K562 (cell line): Measurements from ENCODE around the gene NAGLU. TPM values are rescaled to one million over a fixed set of nuclear protein-coding genes. Genes with fewer than 3 reads are reported as not detected.

Experiments used
- ATAC-seq: fragments of 200-7000 bp; cut with Tn5 transposase; 3 replicates; pipeline ENCODE4 v1.9.1; 2020; ENCODE audit warnings: moderate library complexity
- BruUV-seq: library from RNA; stranded (reverse); fragments of 400-500 nt; replicated peaks from 2 replicates; lab custom pipeline; 2021; lab: Mats Ljungman, UMichigan
- CTCF ChIA-PET: fragments of 300-600 bp; formaldehyde crosslinking; extraction: SDS; loops from one replicate; lab custom pipeline; 2021; ENCODE audit warnings: low intra/inter-chr PET ratio; lab: Yijun Ruan, JAX
- POLR2A ChIA-PET: fragments of 300-600, 350-650 bp; sonication (Branson Sonifier 250); formaldehyde crosslinking; extraction: SDS; loops from one replicate; lab custom pipeline; 2021; ENCODE audit warnings: antibody characterized with exemption, inconsistent platforms; lab: Yijun Ruan, JAX
- DNase-seq, 4 experiments: peaks; one replicate each; pipeline versions ENCODE4 v3.0.0 to v3.0.0-alpha.2; 2011 to 2018; ENCODE audit warnings: low spot score in 3 of 4, mixed read lengths in 3 of 4; ENCODE audit errors: extremely low read depth in 1 of 4
- FAIRE-seq: peaks from 2 replicates; lab custom pipeline; 2011; peaks lifted over from hg19 to GRCh38; lab: Jason Lieb, UNC
- H2AFZ ChIP-seq: 2 replicates; pipeline ENCODE4 v1.6.0; 2011; ENCODE audit warnings: low read depth, low read length, control low read depth, inconsistent platforms
- H3K27ac ChIP-seq: fragments of 200-600 bp; 3 replicates; pipeline ENCODE4 v1.8.0; 2011; ENCODE audit warnings: low read depth, mild to moderate bottlenecking, control low read depth, inconsistent platforms, low read length, moderate library complexity, mixed read lengths; ENCODE audit errors: extremely low read depth
- H3K27me3 ChIP-seq, 2 experiments: fragments of 300-600 bp in 1 of 2; 2 replicates in 1 of 2; 3 replicates in 1 of 2; pipeline versions ENCODE4 v1.6.0 to v1.8.0; 2011; ENCODE audit warnings: inconsistent platforms in 2 of 2, low read length in 2 of 2, mild to moderate bottlenecking in 1 of 2, mixed read lengths in 1 of 2, moderate library complexity in 1 of 2; ENCODE audit not compliant: control insufficient read depth in 2 of 2, insufficient read depth in 2 of 2
- H3K36me3 ChIP-seq: fragments of 300-600 bp; 3 replicates; pipeline ENCODE4 v1.8.0; 2011; ENCODE audit warnings: mild to moderate bottlenecking, low read length, inconsistent platforms; ENCODE audit not compliant: control insufficient read depth, insufficient read depth
- H3K4me1 ChIP-seq, 2 experiments: fragments of 200-600 bp in 1 of 2; replicated peaks in 1 of 2; 2 replicates in 1 of 2; 3 replicates in 1 of 2; pipeline versions ENCODE4 v1.5.1 to v1.8.0; 2011; ENCODE audit warnings: inconsistent platforms in 2 of 2, low read length in 2 of 2, mild to moderate bottlenecking in 1 of 2, mixed read lengths in 1 of 2, moderate library complexity in 1 of 2; ENCODE audit not compliant: control insufficient read depth in 2 of 2, insufficient read depth in 2 of 2
- H3K4me2 ChIP-seq: 2 replicates; pipeline ENCODE4 v1.6.1; 2011; ENCODE audit warnings: low read length, control low read depth, inconsistent platforms, mixed read lengths; ENCODE audit not compliant: insufficient read depth
- H3K4me3 ChIP-seq: fragments of 200-600 bp; sonication (generic), shearing (Covaris generic); 2 replicates; pipeline ENCODE4 v1.5.1; 2016; ENCODE audit warnings: control low read depth, inconsistent platforms
- H3K79me2 ChIP-seq: fragments of 200-600 bp; 3 replicates; pipeline ENCODE4 v1.8.0; 2011; ENCODE audit warnings: low read length, inconsistent platforms; ENCODE audit not compliant: control insufficient read depth, insufficient read depth
- H3K9ac ChIP-seq, 2 experiments: 2 replicates each; pipeline versions ENCODE4 v1.6.0 to v1.6.1; 2011; ENCODE audit warnings: low read depth in 2 of 2, low read length in 2 of 2, control low read depth in 1 of 2, inconsistent platforms in 1 of 2, mild to moderate bottlenecking in 1 of 2, mixed read lengths in 1 of 2; ENCODE audit not compliant: insufficient read depth in 1 of 2
- H3K9me1 ChIP-seq: one replicate; pipeline ENCODE4 v1.6.0; 2011; ENCODE audit warnings: inconsistent platforms, mild to moderate bottlenecking, low read length, moderate library complexity; ENCODE audit not compliant: control insufficient read depth, insufficient read depth
- H3K9me3 ChIP-seq: replicated peaks from 2 replicates; pipeline ENCODE4 v1.5.1; 2011; ENCODE audit warnings: low read depth, low read length, inconsistent platforms; ENCODE audit not compliant: control insufficient read depth, insufficient read depth
- H4K20me1 ChIP-seq: replicated peaks from 2 replicates; pipeline ENCODE4 v1.6.1; 2011; ENCODE audit warnings: low read length, inconsistent platforms, mixed read lengths; ENCODE audit not compliant: control insufficient read depth, insufficient read depth
- HCFC1 ChIP-seq: IDR thresholded peaks from 2 replicates; pipeline ENCODE4 v1.6.1; 2012; ENCODE audit warnings: low read depth, low read length, improper control_type of control experiment
- KDM4B ChIP-seq, 2 experiments: fragments of 450-650 bp in 1 of 2; sonication (generic) in 1 of 2; IDR thresholded peaks; 2 replicates each; pipeline ENCODE4 v1.6.1; 2016 to 2017; ENCODE audit warnings: borderline replicate concordance in 2 of 2, antibody characterized with exemption in 1 of 2, low read depth in 1 of 2, mild to moderate bottlenecking in 1 of 2
- MYNN ChIP-seq, 2 experiments: sonication (generic); formaldehyde crosslinking in 1 of 2; IDR thresholded peaks; 2 replicates each; pipeline versions ENCODE4 v1.5.0 to v1.6.1; 2016 to 2020; ENCODE audit warnings: antibody characterized with exemption in 1 of 2, missing genetic modification reagents in 1 of 2
- NCOR1 ChIP-seq: fragments of 450-650 bp; IDR thresholded peaks from 2 replicates; pipeline ENCODE4 v1.6.1; 2016; ENCODE audit warnings: mild to moderate bottlenecking, moderate library complexity
- POLR2AphosphoS5 ChIP-seq: IDR thresholded peaks from 2 replicates; pipeline ENCODE4 v1.6.1; 2011; ENCODE audit warnings: mild to moderate bottlenecking, low read depth, low read length, moderate library complexity; ENCODE audit not compliant: control insufficient read depth, insufficient read depth
- SMARCA5 ChIP-seq: fragments of 450-650 bp; IDR thresholded peaks from 2 replicates; pipeline ENCODE4 v1.6.1; 2016
- TCF3 ChIP-seq: sonication (generic); formaldehyde crosslinking; IDR thresholded peaks from 2 replicates; pipeline ENCODE4 v1.4.0; 2020; ENCODE audit warnings: mild to moderate bottlenecking, missing genetic modification reagents
- TFAP4 ChIP-seq: sonication (generic); formaldehyde crosslinking; IDR thresholded peaks from 2 replicates; pipeline ENCODE4 v1.8.0; 2022; ENCODE audit warnings: missing genetic modification reagents, mild to moderate bottlenecking, moderate library complexity, borderline replicate concordance
- ZBTB11 ChIP-seq, 3 experiments: fragments of 200-800 bp in 1 of 3; fragments of 250-450 bp in 1 of 3; fragments of 450-650 bp in 1 of 3; sonication (Bioruptor Pico) in 1 of 3; sonication (Bioruptor generic) in 1 of 3; formaldehyde crosslinking in 1 of 3; IDR thresholded peaks; 2 replicates each; pipeline versions ENCODE4 v1.6.1 to v1.8.0; 2016 to 2022; ENCODE audit warnings: mild to moderate bottlenecking in 2 of 3, missing genetic modification characterization in 2 of 3, missing compliant biosample characterization in 1 of 3, moderate library complexity in 1 of 3
- WGBS: fragments of 100-300 bp; shearing (Covaris generic); methylation state at CpG from one replicate; pipeline ENCODE4 v1.1.6; 2016; ENCODE audit warnings: low coverage, mixed read lengths; ENCODE audit not compliant: insufficient coverage; ENCODE audit errors: missing lambda C conversion rate; 5-methylcytosine and 5-hydroxymethylcytosine counted together
- in situ Hi-C: fragments of 300-500 bp; cut with MboI; formaldehyde crosslinking; loops from 4 replicates; pipeline ENCODE4 v1.15.0; 2018; ENCODE audit warnings: inconsistent platforms, mixed read lengths
- intact Hi-C: fragments of 100-400 bp; cut with micrococcal nuclease; formaldehyde crosslinking; loops from 2 replicates; pipeline ENCODE4 v1.14.2; 2022
- polyA plus RNA-seq, 8 experiments: library from polyadenylated mRNA; depleted of rRNA in 4 of 8; stranded (reverse) in 5 of 8; unstranded in 3 of 8; fragments of >200 nt; fragmentation: Nextera tagmentation in 2 of 8; fragmentation: Illumina TruSeq in 1 of 8; extraction: Ambion mirVana in 2 of 8; extraction: Trizol in 1 of 8; gene quantifications; 2 replicates each; pipeline versions ENCODE4 v1.2.1 to v1.2.3, GENCODE V29; 2011 to 2014; ENCODE audit warnings: inconsistent platforms in 1 of 8, missing spikeins in 1 of 8
- total RNA-seq, 7 experiments: library from RNA; depleted of rRNA in 6 of 7; stranded (reverse); fragments of >200 nt in 6 of 7; fragmentation: Illumina TruSeq in 2 of 7; extraction: Trizol in 2 of 7; gene quantifications; 2 replicates each; pipeline versions ENCODE4 v1.2.1 to v1.2.3, GENCODE V29; 2011 to 2021; ENCODE audit warnings: low replicate concordance in 1 of 7

The NAGLU gene
- total and polyA plus RNA-seq, 9 of the 15 experiments (the other 6 are each of a cell fraction or from before 2014, with no cell fraction given), result 0.04 to 21.5 (median 8.5) TPM

- TF ChIP-seq HCFC1, result peak; percentile 64
- peak; percentile 46; the same call in 1 of the 2 replicates for TF ChIP-seq TFAP4
- peak; percentile 38; the same call in 1 of the 2 replicates for TF ChIP-seq NCOR1
Measured at GRCh38 chr17:42577532-42578281, 41.7 kb downstream of the NAGLU start, which contains the start of gene PSMC3IP (continued).

GRCh38 chr17:42578282-42578869, 42.3 kb downstream of the NAGLU start:
- peak overlapping the region; percentile 96 to 100 for H3K9ac ChIP-seq
- intact Hi-C loops, result loop anchor here (1.0 to 5.0 kb wide), 4 partner anchors 98 to 351 kb away; partner anchors contain the start of genes BECN1, PLEKHH3 and RAMP2
- in situ Hi-C loops, result no loop called here
- WGBS, result 0% methylated on average over 20 of the region's 20 CpGs
- H3K27me3 ChIP-seq, result no peaks in the 10 kb centered on the region
- H3K9me1 ChIP-seq, result no peaks in the 10 kb centered on the region
- H3K27ac ChIP-seq, result peak overlapping the region; percentile 94
- FAIRE-seq (peak; percentile 97), DNase-seq (peak; percentile 85 to 92 (median 88)), ATAC-seq (peak; percentile 83)
- peak overlapping the region; percentile 70 for H3K4me3 ChIP-seq
- peak overlapping the region; percentile 86 for H3K4me2 ChIP-seq
- no peaks in the 10 kb centered on the region for H4K20me1 ChIP-seq
- H3K4me1 ChIP-seq, result peaks cover 23 to 27% of the 10 kb centered on the region in 2 experiments
- BruUV-seq, result no TSS peak
- H2AFZ ChIP-seq, result peak overlapping the region; percentile 87
- H3K79me2 ChIP-seq, result peaks cover 51% of the 10 kb centered on the region
- no peaks in the 10 kb centered on the region for H3K9me3 ChIP-seq
- H3K36me3 ChIP-seq, result peaks cover 72% of the 10 kb centered on the region
- CTCF ChIA-PET, result interaction anchor here (0.6 to 1.2 kb wide), 5 partner anchors 31 to 403 kb away, joined by 3 to 6 read pairs (median 4); partner anchors contain the start of genes RETREG3 and TUBG1
- POLR2A ChIA-PET, result interaction anchor here (0.5 to 5.7 kb wide), 17 partner anchors 9 to 588 kb away, joined by 3 to 58 read pairs (median 4); partner anchors contain the start of genes MLX, NAGLU, RETREG3 and TUBG1
- 0 out of 2 replicates have a peak, but pooled peaks have one; percentile 10 for TF ChIP-seq SMARCA5
- TF ChIP-seq KDM4B (IDR thresholded peaks at IDR 0.05; ENCODE audit: borderline replicate concordance in 2 of 2, low read depth in 1 of 2), result 0 out of 4 replicates have a peak, but pooled peaks of 1 of the 2 experiments have one; percentile 14
- TF ChIP-seq MYNN (IDR thresholded peaks at IDR 0.05), result 0 out of 2 replicates have a peak, but pooled peaks have one; percentile 43
- TF ChIP-seq MYNN (CRISPR knock-in tag; IDR thresholded peaks at IDR 0.05), result no peak
- peak; percentile 51; the same call in 1 of the 2 replicates for TF ChIP-seq POLR2AphosphoS5
- peak; percentile 54 for TF ChIP-seq TCF3 (CRISPR knock-in tag)
- peak in 1 of 3 experiments; percentile 3; a peak in 1 of 6 replicates for TF ChIP-seq ZBTB11 (CRISPR knock-in tag; IDR thresholded peaks at IDR 0.05)
